Peyer's patch (tissue), 4 donors: ENCODE results near the gene USB1. TPM values are rescaled to one million over a fixed set of nuclear protein-coding genes. Genes with fewer than 3 reads are reported as not detected.

Experiments used
- DNase-seq, 3 donors: peaks; one replicate each; pipeline ENCODE4 v3.0.0-alpha.2; 2017 to 2019
- H3K27ac ChIP-seq, 4 donors: fragments of 200-600 bp; sonication (generic); one replicate each; pipeline ENCODE4 v1.5.1; 2016 to 2019
- H3K27me3 ChIP-seq, 2 donors: fragments of 200-600 bp; sonication (generic); one replicate each; pipeline ENCODE4 v1.5.1; 2019
- H3K36me3 ChIP-seq, 3 donors: fragments of 200-600 bp; sonication (generic); one replicate each; pipeline ENCODE4 v1.5.1; 2016 to 2019
- H3K4me1 ChIP-seq, 4 donors: fragments of 200-600 bp; sonication (generic); one replicate each; pipeline ENCODE4 v1.5.1; 2016 to 2019
- H3K4me3 ChIP-seq, 4 donors: fragments of 200-600 bp; sonication (generic); 1 replicate in 3 of 4; 2 replicates in 1 of 4; pipeline ENCODE4 v1.5.1; 2016 to 2019; ENCODE audit warnings: mild to moderate bottlenecking in 1 of 4
- H3K9me3 ChIP-seq, 4 donors: fragments of 200-600 bp; sonication (generic); one replicate each; pipeline ENCODE4 v1.5.1; 2016 to 2019; ENCODE audit warnings: mild to moderate bottlenecking in 1 of 4
- POLR2A ChIP-seq, 2 donors: fragments of 450-650 bp; IDR thresholded peaks; one replicate each; pipeline ENCODE4 v1.5.1; 2017; ENCODE audit warnings: antibody characterized with exemption in 2 of 2, mild to moderate bottlenecking in 2 of 2, moderate library complexity in 2 of 2
- total RNA-seq, 4 donors: library from RNA; depleted of rRNA; stranded (reverse); fragments of >200 nt; gene quantifications; one replicate each; pipeline ENCODE4 v1.1.0, GENCODE V29; 2016
- TF ChIP-seq, protein P1 (sequence below), 6 experiments: fragments of 450-650 bp in 4 of 6; fragments of 200-600 bp in 2 of 6; sonication (generic) in 1 of 6; IDR thresholded peaks; one replicate each; pipeline ENCODE4 v1.5.1; 2017 to 2019; ENCODE audit warnings: antibody characterized with exemption in 6 of 6, mild to moderate bottlenecking in 3 of 6, moderate library complexity in 1 of 6

Gene USB1
- total RNA-seq, 4 donors from 2014 or later: 25.6 to 80.0 (median 42.7) TPM

DNA sequence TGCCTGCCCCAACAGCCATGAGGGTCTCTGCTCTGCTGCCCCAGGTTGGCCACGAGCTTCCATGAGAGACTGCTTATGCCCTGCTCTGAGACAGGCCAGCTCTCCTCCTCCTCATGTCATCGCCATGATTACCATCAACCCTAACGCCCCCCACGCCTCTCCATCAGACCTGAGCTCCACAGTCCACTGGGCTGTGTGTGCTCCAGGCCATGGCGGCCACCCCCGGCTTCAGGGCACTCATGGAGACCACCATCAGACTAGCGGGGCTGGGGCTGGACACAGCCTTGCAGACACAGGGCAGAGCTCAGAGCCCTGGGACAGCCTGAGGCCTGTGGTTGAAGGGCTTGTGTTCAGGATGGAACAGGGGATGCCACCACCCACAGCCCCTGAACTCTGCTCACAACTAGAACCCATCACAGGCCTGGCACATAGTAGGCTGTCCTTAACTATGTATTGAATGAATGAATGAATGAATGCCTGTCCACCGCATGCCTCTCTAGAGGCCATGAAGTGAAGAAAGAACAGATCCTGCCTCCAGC is 44.9 kb upstream of the USB1 start:
- Histone ChIP-seq H3K4me3 (no peak overlapping the region), H3K27me3 (no peaks in the 10 kb centered on the region), H3K9me3 (no peaks in the 10 kb centered on the region), H3K4me1 (no peaks in the 10 kb centered on the region), H3K27ac (no peak overlapping the region), H3K36me3 (no peaks in the 10 kb centered on the region)
- no peak for TF ChIP-seq POLR2A (IDR thresholded peaks at IDR 0.05)
- TF ChIP-seq, protein P1, sequence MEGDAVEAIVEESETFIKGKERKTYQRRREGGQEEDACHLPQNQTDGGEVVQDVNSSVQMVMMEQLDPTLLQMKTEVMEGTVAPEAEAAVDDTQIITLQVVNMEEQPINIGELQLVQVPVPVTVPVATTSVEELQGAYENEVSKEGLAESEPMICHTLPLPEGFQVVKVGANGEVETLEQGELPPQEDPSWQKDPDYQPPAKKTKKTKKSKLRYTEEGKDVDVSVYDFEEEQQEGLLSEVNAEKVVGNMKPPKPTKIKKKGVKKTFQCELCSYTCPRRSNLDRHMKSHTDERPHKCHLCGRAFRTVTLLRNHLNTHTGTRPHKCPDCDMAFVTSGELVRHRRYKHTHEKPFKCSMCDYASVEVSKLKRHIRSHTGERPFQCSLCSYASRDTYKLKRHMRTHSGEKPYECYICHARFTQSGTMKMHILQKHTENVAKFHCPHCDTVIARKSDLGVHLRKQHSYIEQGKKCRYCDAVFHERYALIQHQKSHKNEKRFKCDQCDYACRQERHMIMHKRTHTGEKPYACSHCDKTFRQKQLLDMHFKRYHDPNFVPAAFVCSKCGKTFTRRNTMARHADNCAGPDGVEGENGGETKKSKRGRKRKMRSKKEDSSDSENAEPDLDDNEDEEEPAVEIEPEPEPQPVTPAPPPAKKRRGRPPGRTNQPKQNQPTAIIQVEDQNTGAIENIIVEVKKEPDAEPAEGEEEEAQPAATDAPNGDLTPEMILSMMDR (IDR thresholded peaks at IDR 0.05): no peak
- DNase-seq: no peak

DNA sequence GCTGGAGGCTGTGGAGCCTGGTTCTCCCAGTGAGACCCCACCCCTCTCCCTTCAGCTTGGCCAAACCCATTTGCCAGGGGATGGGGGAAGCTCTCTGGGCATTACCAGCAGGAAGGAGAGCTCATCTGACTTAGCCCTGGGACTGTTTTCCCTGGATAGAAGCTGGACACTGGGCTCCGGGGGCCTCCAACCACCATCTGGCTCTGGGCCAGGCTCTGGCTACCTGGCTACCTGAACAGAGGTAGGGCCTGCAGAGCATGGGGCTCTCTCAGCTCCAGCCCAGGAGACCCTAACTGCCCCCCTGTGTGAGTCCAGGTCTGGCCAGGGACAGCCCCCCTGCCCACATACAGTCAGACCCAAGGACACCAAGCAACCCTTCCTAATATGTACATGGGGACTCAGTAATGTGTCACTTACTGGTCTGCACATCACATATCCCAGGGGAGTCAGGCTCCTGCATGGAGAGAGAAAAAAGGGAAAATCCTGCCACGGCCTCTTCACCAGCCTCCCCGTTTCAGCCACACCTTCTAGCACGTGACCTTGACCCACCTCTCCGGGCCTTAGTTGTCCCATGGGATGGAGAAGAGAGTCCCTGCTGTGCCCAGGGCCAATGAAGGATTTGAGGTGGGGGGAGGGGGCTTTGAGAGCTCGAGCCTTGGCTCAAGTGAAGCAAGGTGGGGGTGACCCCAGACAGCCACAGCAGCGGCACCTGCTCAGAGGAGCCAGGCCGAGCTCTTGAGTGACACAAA is 44.1 kb upstream of the USB1 start:
- no peaks in the 10 kb centered on the region for H3K9me3 ChIP-seq
- H3K27me3 ChIP-seq: no peaks in the 10 kb centered on the region
- DNase-seq: no peak
- no peaks in the 10 kb centered on the region for H3K36me3 ChIP-seq
- TF ChIP-seq POLR2A (IDR thresholded peaks at IDR 0.05): no peak
- TF ChIP-seq, protein P1 (IDR thresholded peaks at IDR 0.05): no peak
- no peak overlapping the region for H3K4me3 ChIP-seq
- H3K27ac ChIP-seq: no peak overlapping the region
- H3K4me1 ChIP-seq: no peaks in the 10 kb centered on the region

DNA sequence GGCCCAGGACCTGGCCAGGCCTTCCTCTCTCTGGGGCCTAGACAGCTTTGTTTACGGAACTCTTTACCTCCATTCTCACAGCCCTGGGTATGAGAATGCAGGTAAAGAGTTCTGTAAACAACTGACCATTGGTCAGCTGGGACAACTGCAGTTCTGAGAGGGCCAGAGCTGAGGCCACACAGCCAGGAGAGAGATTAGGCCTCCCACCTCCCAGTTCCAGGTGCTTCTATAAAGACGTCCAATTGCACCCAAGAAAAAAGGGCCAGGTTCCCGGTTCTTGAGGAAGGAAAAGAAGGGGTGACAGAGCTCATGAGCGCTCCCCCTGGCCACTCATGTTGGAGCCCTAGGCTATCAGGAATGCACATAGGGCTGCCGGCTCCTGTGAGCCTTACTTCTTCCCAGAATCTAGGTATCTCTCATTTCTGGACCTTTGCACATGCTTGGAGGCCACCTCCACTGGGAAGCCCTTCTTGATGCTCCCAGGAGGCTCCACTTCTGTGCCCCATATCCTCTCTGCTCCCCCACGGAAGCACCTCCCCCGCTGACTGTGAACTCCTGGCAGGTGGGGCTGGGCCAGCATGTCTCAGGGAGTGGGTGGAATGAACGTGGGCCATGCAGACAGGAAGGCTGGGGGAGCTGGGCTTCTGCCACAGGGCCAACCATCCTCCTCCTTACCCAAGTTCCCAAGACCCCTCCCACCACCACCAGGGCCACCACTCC is 43.4 kb upstream of the USB1 start:
- Histone ChIP-seq H3K4me3 (no peak overlapping the region), H3K9me3 (no peaks in the 10 kb centered on the region), H3K27ac (no peak overlapping the region), H3K36me3 (no peaks in the 10 kb centered on the region), H3K4me1 (no peaks in the 10 kb centered on the region), H3K27me3 (no peaks in the 10 kb centered on the region)
- TF ChIP-seq, protein P1 (IDR thresholded peaks at IDR 0.05): no peak
- TF ChIP-seq POLR2A (IDR thresholded peaks at IDR 0.05): no peak
- no peak for DNase-seq

DNA sequence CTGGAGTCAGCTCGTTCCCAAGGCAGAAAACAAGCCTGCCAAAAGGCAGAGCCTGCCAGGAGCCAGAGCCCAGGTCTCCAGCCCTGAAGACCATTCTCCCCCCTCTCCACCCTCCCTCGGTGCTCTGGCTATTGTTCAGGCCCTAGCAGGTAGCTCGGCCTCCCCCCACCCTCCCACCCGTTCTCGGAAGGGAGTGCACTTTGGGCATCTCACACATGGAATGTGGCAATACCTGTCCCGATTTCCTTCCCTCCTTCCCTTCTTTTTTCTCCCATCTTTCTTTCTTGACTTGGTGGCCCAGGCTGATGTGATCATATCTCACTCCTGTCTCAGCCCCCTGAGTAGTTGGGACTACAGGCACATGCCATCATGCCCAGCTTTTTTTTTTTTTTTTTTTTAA is 42.7 kb upstream of the USB1 start:
- TF ChIP-seq, protein P1 (IDR thresholded peaks at IDR 0.05): no peak
- TF ChIP-seq POLR2A (IDR thresholded peaks at IDR 0.05): no peak
- Histone ChIP-seq H3K9me3 (no peaks in the 10 kb centered on the region), H3K4me1 (no peaks in the 10 kb centered on the region), H3K27me3 (no peaks in the 10 kb centered on the region), H3K36me3 (no peaks in the 10 kb centered on the region), H3K27ac (no peak overlapping the region), H3K4me3 (no peak overlapping the region)
- no peak for DNase-seq

DNA sequence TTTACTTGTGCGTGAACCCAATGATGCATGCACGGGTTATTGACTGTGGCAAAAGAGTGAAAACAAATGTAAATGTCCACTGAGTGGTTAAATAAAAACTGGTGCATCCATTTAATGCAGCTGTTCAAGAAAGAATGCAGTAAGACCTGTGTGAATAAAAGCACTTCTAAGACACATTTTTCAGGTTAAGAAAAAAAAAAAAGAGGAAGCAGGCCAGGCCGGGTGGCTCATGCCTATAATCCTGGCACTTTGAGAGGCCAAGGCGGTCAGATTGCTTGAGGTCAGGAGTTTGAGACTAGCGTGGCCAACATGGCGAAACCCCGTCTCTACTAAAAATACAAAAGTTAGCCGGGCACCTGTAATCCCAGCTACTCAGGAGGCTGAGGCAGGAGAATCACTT is 42.1 kb upstream of the USB1 start:
- Histone ChIP-seq H3K4me3 (no peak overlapping the region), H3K27me3 (no peaks in the 10 kb centered on the region), H3K36me3 (no peaks in the 10 kb centered on the region), H3K4me1 (no peaks in the 10 kb centered on the region), H3K9me3 (no peaks in the 10 kb centered on the region), H3K27ac (no peak overlapping the region)
- DNase-seq: no peak
- TF ChIP-seq POLR2A (IDR thresholded peaks at IDR 0.05): no peak
- TF ChIP-seq, protein P1 (IDR thresholded peaks at IDR 0.05): no peak
